ENCODE data around the gene APOA5. TPM values are rescaled to one million over a fixed set of nuclear protein-coding genes. Genes with fewer than 3 reads are reported as not detected.
"Not testable (repeated sequence)": the region's sequence is repeated elsewhere in the genome, so short reads cannot be mapped to it uniquely, and the experiment has no call there.

The APOA5 gene
- total and polyA plus RNA-seq, 2 of the 4 experiments (the other 2 are of a cell fraction), result not detected

DNA sequence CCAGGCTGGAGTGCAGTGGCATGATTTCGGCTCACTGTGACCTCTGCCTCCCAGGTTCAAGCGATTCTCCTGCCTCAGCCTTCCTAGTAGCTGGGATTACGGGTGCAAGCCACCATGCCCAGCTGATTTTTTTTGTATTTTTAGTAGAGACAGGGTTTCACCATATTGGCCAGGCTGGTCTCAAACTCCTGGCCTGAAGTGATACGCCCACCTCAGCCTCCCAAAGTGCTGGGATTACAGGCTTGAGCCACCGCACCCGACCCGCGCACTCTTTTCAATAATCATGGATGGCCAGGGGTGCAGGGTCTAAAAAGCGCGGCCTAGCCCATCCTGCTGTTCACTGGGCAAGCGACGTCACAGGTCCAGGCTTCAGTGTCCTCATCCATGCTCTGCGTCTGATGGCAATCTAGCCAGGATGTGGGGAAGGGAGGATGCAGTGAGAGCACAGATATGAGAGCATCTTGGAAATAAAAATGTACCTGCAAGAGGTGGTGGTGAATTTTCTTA, 42.9 kb upstream of the APOA5 start:
- H2AFZ ChIP-seq (replicated peaks; ENCODE audit: low read length, poor library complexity); H3K18ac ChIP-seq (ENCODE audit: low read depth, low read length); H3K4me1 ChIP-seq (ENCODE audit: control insufficient read depth, insufficient read depth, low read length); intact Hi-C loops (cut with micrococcal nuclease); H4K91ac ChIP-seq (ENCODE audit: insufficient read depth, low read depth, low read length); H3K4me3 ChIP-seq (ENCODE audit: insufficient read depth, low read depth, low read length); H3K27ac ChIP-seq (ENCODE audit: insufficient read depth, low read length); H4K8ac ChIP-seq (ENCODE audit: low read depth in 2 of 2, low read length in 2 of 2); H3K36me3 ChIP-seq (ENCODE audit: control insufficient read depth, insufficient read depth, low read length); BruUV-seq (replicated peaks); H3K9me3 ChIP-seq (ENCODE audit: control insufficient read depth, insufficient read depth, low read length); in situ Hi-C loops (cut with MboI; ENCODE audit: low sequenced_read_pairs); H2BK120ac ChIP-seq (ENCODE audit: low read depth, low read length); ATAC-seq (ENCODE audit: low read depth); H4K5ac ChIP-seq (ENCODE audit: low read depth, low read length); H3K9ac ChIP-seq (ENCODE audit: low read depth, low read length); POLR2A ChIA-PET (ENCODE audit: unreplicated experiment); H3K9me1 ChIP-seq (ENCODE audit: insufficient read depth, low read length); H2BK20ac ChIP-seq (ENCODE audit: low read depth, low read length); CTCF ChIA-PET; H3K14ac ChIP-seq (replicated peaks; ENCODE audit: low read depth, low read length); H3K4ac ChIP-seq (ENCODE audit: low read depth, low read length); H3K27me3 ChIP-seq (ENCODE audit: control insufficient read depth, insufficient read depth, low read length); H2BK15ac ChIP-seq (ENCODE audit: low read depth, low read length); H4K20me1 ChIP-seq (ENCODE audit: insufficient read depth, low read length); H3K4me2 ChIP-seq (ENCODE audit: low read depth, low read length); dilution Hi-C loops (cut with HindIII; ENCODE audit: low sequenced_read_pairs, unreplicated experiment); DNase-seq; H3K23ac ChIP-seq (ENCODE audit: low read depth, low read length); H2BK5ac ChIP-seq (ENCODE audit: low read depth, low read length, poor library complexity, severe bottlenecking); H3K56ac ChIP-seq (ENCODE audit: extremely low read depth, insufficient read depth, low read length); H3K79me1 ChIP-seq (ENCODE audit: low read depth in 1 of 2, low read length in 2 of 2): not testable (repeated sequence)
- Histone ChIP-seq H2AK9ac (replicated peaks; ENCODE audit: low read depth, low read length, poor library complexity) (peak overlapping the region; percentile 33), H2AK5ac (ENCODE audit: low read depth, low read length) (0 out of 2 replicates have a peak overlapping the region, but pooled peaks have one; percentile 16)
- WGBS, 2 experiments (ENCODE audit: extremely low coverage in 2 of 2, insufficient read length in 1 of 2), result 100% methylated on average over 1 of the region's 13 CpGs; no CpG with 5 or more reads in 1 of the 2 experiments

Data from IMR-90 (cell line).